Liver (tissue), 3 donors: ENCODE measurements around the gene CYB561.

ENCODE experiments used
- FOXA1 ChIP-seq: IDR thresholded peaks from 2 replicates; pipeline ENCODE4 v1.6.1; 2016; ENCODE audit warnings: antibody characterized with exemption
- NR2F2 ChIP-seq: IDR thresholded peaks from 2 replicates; pipeline ENCODE4 v1.6.1; 2016; ENCODE audit warnings: antibody characterized with exemption
- SP1 ChIP-seq: IDR thresholded peaks from 2 replicates; pipeline ENCODE4 v1.6.1; 2018; ENCODE audit warnings: antibody characterized with exemption, mild to moderate bottlenecking
- TAF1 ChIP-seq: conservative IDR thresholded peaks from 2 replicates; pipeline ENCODE4 v1.6.1; 2016; ENCODE audit warnings: antibody characterized with exemption, mild to moderate bottlenecking
- YY1 ChIP-seq: IDR thresholded peaks from 2 replicates; pipeline ENCODE4 v1.6.1; 2016; ENCODE audit warnings: antibody characterized with exemption, mild to moderate bottlenecking
- TF ChIP-seq, protein P1 (sequence below): fragments of 150-350 bp; IDR thresholded peaks from 2 replicates; pipeline ENCODE4 v1.5.1; 2017; ENCODE audit warnings: improper control_type of control experiment, low read depth, low read length; ENCODE audit not compliant: missing input control
- TF ChIP-seq, protein P2 (sequence below): IDR thresholded peaks from 2 replicates; pipeline ENCODE4 v1.6.1; 2016; ENCODE audit warnings: antibody characterized with exemption, mild to moderate bottlenecking
- TF ChIP-seq, protein P3 (sequence below): IDR thresholded peaks from 2 replicates; pipeline ENCODE4 v1.6.1; 2016; ENCODE audit warnings: antibody characterized with exemption
- TF ChIP-seq, protein P4 (sequence below): IDR thresholded peaks from 2 replicates; pipeline ENCODE4 v1.6.1; 2016; ENCODE audit warnings: antibody characterized with exemption
- TF ChIP-seq, protein P5 (sequence below): IDR thresholded peaks from 2 replicates; pipeline ENCODE4 v1.6.1; 2016; ENCODE audit warnings: antibody characterized with exemption
- donor health status: healthy.
- donor health status: healthy.

DNA sequence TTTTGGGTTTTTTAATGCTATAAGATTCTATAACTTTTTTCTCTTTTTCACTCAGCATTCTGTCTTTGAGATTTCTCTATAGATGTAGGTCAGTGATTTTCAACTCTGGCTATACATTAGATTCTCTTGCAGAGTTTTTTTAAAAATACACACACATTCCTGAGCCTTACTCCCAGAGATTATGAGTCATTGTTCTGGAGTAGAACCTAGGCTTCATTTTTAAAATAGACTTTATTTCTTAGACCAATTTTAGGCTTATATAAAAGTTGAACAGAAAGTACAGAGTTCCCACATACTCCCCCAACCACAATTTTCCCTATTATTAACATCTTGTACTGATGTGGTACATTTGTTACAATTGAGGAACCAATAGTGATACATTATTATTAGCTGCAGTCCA, 63.3 kb downstream of the CYB561 start:
- TF ChIP-seq, protein P1, sequence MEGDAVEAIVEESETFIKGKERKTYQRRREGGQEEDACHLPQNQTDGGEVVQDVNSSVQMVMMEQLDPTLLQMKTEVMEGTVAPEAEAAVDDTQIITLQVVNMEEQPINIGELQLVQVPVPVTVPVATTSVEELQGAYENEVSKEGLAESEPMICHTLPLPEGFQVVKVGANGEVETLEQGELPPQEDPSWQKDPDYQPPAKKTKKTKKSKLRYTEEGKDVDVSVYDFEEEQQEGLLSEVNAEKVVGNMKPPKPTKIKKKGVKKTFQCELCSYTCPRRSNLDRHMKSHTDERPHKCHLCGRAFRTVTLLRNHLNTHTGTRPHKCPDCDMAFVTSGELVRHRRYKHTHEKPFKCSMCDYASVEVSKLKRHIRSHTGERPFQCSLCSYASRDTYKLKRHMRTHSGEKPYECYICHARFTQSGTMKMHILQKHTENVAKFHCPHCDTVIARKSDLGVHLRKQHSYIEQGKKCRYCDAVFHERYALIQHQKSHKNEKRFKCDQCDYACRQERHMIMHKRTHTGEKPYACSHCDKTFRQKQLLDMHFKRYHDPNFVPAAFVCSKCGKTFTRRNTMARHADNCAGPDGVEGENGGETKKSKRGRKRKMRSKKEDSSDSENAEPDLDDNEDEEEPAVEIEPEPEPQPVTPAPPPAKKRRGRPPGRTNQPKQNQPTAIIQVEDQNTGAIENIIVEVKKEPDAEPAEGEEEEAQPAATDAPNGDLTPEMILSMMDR, result no peak
- TF ChIP-seq, protein P2, sequence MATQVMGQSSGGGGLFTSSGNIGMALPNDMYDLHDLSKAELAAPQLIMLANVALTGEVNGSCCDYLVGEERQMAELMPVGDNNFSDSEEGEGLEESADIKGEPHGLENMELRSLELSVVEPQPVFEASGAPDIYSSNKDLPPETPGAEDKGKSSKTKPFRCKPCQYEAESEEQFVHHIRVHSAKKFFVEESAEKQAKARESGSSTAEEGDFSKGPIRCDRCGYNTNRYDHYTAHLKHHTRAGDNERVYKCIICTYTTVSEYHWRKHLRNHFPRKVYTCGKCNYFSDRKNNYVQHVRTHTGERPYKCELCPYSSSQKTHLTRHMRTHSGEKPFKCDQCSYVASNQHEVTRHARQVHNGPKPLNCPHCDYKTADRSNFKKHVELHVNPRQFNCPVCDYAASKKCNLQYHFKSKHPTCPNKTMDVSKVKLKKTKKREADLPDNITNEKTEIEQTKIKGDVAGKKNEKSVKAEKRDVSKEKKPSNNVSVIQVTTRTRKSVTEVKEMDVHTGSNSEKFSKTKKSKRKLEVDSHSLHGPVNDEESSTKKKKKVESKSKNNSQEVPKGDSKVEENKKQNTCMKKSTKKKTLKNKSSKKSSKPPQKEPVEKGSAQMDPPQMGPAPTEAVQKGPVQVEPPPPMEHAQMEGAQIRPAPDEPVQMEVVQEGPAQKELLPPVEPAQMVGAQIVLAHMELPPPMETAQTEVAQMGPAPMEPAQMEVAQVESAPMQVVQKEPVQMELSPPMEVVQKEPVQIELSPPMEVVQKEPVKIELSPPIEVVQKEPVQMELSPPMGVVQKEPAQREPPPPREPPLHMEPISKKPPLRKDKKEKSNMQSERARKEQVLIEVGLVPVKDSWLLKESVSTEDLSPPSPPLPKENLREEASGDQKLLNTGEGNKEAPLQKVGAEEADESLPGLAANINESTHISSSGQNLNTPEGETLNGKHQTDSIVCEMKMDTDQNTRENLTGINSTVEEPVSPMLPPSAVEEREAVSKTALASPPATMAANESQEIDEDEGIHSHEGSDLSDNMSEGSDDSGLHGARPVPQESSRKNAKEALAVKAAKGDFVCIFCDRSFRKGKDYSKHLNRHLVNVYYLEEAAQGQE, result no peak
- TF ChIP-seq YY1, result no peak
- TF ChIP-seq TAF1, result no peak
- no peak for TF ChIP-seq SP1
- TF ChIP-seq, protein P3, sequence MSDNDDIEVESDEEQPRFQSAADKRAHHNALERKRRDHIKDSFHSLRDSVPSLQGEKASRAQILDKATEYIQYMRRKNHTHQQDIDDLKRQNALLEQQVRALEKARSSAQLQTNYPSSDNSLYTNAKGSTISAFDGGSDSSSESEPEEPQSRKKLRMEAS, result no peak
- TF ChIP-seq FOXA1, result no peak
- TF ChIP-seq NR2F2, result no peak
- TF ChIP-seq, protein P4, sequence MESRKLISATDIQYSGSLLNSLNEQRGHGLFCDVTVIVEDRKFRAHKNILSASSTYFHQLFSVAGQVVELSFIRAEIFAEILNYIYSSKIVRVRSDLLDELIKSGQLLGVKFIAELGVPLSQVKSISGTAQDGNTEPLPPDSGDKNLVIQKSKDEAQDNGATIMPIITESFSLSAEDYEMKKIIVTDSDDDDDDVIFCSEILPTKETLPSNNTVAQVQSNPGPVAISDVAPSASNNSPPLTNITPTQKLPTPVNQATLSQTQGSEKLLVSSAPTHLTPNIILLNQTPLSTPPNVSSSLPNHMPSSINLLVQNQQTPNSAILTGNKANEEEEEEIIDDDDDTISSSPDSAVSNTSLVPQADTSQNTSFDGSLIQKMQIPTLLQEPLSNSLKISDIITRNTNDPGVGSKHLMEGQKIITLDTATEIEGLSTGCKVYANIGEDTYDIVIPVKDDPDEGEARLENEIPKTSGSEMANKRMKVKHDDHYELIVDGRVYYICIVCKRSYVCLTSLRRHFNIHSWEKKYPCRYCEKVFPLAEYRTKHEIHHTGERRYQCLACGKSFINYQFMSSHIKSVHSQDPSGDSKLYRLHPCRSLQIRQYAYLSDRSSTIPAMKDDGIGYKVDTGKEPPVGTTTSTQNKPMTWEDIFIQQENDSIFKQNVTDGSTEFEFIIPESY, result no peak
- TF ChIP-seq, protein P5, sequence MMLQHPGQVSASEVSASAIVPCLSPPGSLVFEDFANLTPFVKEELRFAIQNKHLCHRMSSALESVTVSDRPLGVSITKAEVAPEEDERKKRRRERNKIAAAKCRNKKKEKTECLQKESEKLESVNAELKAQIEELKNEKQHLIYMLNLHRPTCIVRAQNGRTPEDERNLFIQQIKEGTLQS, result no peak
